ENCODE data around the gene UFSP1.
A peak's percentile ranks its signal among the peaks of the same experiment; 100 is the strongest.

The UFSP1 gene

DNA sequence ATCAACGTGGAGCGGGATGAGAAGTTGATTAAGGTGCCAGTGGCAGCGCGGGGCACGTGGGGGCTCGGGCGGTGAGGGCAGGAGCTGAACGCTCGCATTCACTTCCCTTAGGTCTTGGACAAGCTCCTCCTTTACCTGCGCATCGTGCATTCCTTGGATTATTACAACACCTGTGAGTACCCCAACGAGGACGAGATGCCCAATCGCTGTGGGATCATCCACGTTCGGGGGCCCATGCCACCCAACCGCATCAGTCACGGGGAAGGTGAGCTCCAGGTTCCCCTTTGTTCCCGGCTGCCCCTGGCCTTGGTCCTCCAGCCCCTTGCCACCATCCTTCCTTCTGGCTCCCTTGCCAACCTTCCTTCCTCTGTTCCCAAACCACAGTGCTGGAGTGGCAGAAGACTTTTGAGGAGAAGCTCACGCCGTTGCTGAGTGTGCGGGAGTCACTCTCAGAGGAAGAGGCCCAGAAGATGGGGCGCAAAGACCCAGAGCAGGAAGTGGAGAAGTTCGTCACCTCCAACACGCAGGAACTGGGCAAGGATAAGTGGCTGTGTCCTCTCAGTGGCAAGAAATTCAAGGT lies 2.5 kb downstream of the UFSP1 start:
- H3K27ac ChIP-seq: peak overlapping the region; percentile 99
- TF ChIP-seq, protein P1, sequence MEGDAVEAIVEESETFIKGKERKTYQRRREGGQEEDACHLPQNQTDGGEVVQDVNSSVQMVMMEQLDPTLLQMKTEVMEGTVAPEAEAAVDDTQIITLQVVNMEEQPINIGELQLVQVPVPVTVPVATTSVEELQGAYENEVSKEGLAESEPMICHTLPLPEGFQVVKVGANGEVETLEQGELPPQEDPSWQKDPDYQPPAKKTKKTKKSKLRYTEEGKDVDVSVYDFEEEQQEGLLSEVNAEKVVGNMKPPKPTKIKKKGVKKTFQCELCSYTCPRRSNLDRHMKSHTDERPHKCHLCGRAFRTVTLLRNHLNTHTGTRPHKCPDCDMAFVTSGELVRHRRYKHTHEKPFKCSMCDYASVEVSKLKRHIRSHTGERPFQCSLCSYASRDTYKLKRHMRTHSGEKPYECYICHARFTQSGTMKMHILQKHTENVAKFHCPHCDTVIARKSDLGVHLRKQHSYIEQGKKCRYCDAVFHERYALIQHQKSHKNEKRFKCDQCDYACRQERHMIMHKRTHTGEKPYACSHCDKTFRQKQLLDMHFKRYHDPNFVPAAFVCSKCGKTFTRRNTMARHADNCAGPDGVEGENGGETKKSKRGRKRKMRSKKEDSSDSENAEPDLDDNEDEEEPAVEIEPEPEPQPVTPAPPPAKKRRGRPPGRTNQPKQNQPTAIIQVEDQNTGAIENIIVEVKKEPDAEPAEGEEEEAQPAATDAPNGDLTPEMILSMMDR (conservative IDR thresholded peaks at IDR 0.05): no peak

DNA sequence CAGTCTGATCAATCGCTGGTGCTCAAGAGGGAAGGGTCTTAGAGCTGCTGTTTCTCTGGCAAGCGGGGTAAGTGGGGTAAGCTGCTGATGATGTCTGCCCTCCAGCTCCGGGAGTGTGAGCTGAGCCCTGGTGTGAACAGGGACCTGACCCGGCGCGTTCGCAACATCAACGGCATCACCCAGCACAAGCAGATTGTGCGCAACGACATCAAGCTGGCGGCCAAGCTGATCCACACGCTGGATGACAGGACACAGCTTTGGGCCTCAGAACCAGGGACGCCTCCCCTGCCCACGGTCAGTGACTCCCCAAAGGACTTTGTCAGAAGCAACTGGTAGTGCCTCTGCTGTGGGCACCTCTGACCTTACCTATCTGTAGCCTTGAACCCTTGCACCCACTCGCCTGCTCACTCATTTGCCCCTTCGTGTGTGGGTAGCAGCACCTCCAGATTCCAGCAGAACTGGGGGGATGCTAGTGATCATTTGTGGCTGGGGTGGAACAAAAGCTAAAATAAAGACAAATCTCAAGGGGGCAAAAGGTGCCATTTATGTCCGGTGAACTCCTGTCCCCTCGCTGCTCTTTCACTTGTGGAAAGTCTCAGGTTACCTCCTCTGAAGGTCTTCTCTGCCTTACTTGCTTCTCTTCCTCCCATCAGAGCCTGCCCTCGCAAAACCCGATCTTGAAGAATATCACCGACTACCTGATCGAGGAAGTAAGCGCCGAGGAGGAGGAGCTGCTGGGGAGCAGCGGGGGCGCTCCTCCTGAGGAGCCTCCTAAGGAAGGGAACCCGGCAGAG lies 3.2 kb downstream of the UFSP1 start:
- TF ChIP-seq, protein P1 (conservative IDR thresholded peaks at IDR 0.05): no peak

DNA sequence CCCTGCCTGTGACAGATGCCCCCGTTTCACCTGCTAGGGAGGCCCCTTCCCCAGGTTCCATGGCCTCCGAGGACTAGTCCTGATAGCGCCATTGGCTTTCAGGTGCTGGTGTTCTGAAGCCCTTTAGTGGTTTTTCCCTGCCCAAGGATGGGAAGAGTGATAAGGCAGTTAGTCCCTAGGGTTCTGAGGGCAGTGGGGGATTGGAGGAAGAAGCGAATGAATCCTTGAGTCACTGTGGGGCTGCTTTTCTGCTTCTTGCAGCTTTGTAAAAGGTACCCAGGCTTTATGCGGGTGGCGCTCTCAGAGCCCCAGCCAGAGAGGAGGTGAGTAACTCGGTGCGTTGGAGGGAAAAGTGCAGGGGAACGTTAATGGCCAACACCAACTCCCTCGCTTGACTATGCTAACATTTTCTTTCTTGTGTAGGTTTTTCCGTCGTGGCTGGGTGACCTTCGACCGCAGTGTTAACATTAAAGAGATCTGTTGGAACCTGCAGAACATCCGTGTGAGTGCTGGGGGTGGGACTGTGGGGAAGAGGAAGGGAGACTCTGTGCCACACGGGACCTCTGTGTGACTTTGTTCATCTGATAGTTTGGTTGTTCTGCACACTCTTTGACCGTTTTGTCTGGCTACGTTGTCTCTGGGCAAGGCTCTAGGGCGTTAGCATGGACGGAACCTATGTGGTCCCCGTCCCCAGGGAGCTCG lies 3.9 kb downstream of the UFSP1 start:
- TF ChIP-seq, protein P1 (conservative IDR thresholded peaks at IDR 0.05): no peak
- peak overlapping the region; percentile 99; the same call in 1 of the 2 replicates for H3K27ac ChIP-seq

More for the DNA sequence above, 3.2 kb downstream of the UFSP1 start:
- H3K27ac ChIP-seq: peak overlapping the region; percentile 99

DNA sequence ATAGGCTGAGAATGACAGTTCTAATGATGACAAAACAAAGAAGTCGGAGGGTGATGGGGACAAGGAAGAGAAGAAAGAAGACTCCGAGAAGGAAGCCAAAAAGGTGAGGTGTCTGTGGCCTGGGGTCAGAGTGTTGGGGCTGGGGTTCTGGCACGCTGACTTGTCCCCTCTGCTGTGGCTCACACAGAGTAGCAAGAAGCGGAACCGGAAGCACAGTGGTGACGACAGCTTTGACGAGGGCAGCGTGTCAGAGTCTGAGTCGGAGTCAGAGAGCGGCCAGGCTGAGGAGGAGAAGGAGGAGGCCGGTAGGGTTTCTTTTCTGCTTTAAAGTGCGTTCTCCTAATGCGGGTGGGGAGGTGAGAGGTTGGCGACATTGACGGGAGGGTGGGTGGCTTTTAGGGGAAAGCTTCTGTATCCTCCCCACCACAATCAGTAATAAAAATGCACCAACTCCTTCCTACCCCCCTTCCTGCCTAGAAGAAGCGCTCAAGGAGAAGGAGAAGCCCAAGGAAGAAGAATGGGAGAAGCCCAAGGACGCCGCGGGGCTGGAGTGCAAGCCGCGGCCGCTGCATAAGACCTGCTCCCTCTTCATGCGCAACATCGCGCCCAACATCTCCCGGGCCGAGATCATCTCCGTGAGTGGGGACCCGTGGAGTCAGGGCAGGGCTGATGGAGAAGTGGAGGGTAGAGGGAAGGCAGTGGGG lies 4.6 kb downstream of the UFSP1 start:
- peak overlapping the region; percentile 99; the same call in 1 of the 2 replicates for H3K27ac ChIP-seq
- TF ChIP-seq, protein P1 (conservative IDR thresholded peaks at IDR 0.05): no peak

DNA sequence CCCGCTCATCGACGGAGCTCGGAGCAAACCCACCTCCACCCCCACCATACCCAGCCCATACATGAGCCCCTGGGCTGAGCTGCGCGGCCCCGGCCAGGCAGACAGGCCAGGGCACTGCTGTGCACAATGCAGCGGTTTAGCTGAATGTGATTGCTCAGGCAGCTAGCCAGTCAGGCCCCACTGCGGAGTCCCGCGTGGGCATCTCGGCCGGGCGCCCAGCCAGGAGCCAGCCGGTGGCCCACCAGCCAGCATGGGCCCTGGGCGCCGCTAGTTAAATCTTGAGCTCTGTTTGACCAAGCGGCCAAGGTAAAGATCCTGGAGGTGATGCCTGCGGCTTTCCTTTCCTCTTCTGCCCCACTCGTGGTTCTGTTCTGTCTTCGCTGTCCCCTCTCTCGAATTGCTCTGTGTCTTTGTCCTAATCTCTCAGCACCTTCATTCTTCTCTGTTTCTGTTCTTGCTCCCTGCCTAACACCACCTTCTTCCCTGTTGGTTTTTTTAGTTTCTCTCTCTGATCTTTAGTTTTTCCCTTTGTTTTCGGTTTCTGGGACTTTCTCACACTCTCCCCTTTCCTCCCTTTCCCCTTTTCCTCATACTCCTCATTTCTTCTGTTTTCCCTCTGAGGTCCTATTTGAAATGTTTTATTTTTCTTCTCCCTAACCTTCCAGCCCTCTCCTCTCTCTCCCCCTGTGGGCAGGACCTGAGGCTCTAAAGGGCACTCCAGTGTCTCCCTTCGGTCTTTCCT lies 6.6 kb downstream of the UFSP1 start:
- TF ChIP-seq, protein P1 (conservative IDR thresholded peaks at IDR 0.05): no peak
- H3K27ac ChIP-seq: peak overlapping the region; percentile 6; the same call in 1 of the 2 replicates

DNA sequence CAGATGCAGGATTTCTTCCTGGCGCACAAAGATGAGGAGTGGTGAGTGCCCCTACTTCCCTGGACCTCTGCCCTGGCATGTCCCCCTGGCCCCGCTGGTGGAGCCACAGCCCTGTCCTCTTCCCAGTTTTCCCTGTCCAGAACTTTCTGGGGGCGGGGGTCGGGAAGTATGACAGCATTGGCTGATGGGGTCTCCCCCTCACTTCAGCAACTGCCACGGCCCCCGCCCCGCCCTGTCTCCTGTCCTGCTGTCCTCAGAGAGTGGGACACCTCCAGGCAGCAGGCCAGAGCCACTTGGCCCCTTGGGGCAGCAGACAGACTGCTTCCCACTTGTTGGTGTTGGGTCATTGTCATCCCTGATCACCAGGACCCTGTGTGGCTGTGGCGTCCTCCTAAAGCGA lies 7.3 kb downstream of the UFSP1 start:
- no peak overlapping the region for H3K27ac ChIP-seq

More for the DNA sequence above, 7.3 kb downstream of the UFSP1 start:
- TF ChIP-seq, protein P1 (conservative IDR thresholded peaks at IDR 0.05): no peak

All from VCaP (cell line).